GM23248 (cell line): ENCODE data around the gene AGPAT3.

Experiments
- EZH2 ChIP-seq: fragments of 200-600 bp; sonication (generic); IDR thresholded peaks from 2 replicates; pipeline ENCODE4 v1.6.1; 2018; ENCODE audit warnings: antibody characterized with exemption, mild to moderate bottlenecking; ENCODE audit not compliant: insufficient read depth, poor library complexity, severe bottlenecking
- EZH2phosphoT487 ChIP-seq: fragments of 200-600 bp; sonication (generic); IDR thresholded peaks from 2 replicates; pipeline ENCODE4 v1.6.1; 2018; ENCODE audit warnings: antibody characterized with exemption, moderate library complexity, mild to moderate bottlenecking, low read depth; ENCODE audit not compliant: insufficient read depth

- TF ChIP-seq EZH2phosphoT487 (no peak), EZH2 (no peak)
Measured at GRCh38 chr21:43949499-43950208, 84.6 kb downstream of the AGPAT3 start.
